T-helper 9 cell (primary cell): Measurements from ENCODE around the gene ZNF23.
"Not testable (repeated sequence)": the region's sequence is repeated elsewhere in the genome, so short reads cannot be mapped to it uniquely, and the experiment has no call there.

Source experiments
- DNase-seq: peaks from one replicate; pipeline ENCODE4 v3.0.0-alpha.2; 2020
- total RNA-seq, 2 donors: gene quantifications; one replicate each; lab custom pipeline; 2026; lab: John Stamatoyannopoulos, UW

The ZNF23 gene
- total RNA-seq, result 0.97 to 2.2 reads per million in 2 donors

- DNase-seq, result peak; percentile 65
Observed at GRCh38 chr16:71461686-71462648, at the start of gene ZNF23. ZNF23 (minus strand) TSS chr16:71462247; CDS start chr16:71456796, 5,451 bp downstream.

- DNase-seq, result no peak
Observed at GRCh38 chr16:71507061-71507460, 45.0 kb upstream of the ZNF23 start.

GRCh38 chr16:71504901-71505300 is 42.9 kb upstream of the ZNF23 start:
- no peak for DNase-seq

- not testable (repeated sequence) for DNase-seq
Observed at GRCh38 chr16:71504051-71504450, 42.0 kb upstream of the ZNF23 start.

GRCh38 chr16:71501547-71501946 is 39.5 kb upstream of the ZNF23 start:
- DNase-seq, result no peak

- DNase-seq, result no peak
Observed at GRCh38 chr16:71500964-71501363, 38.9 kb upstream of the ZNF23 start.

- DNase-seq, result peak; percentile 21
Observed at GRCh38 chr16:71499775-71500364, 37.8 kb upstream of the ZNF23 start.

- DNase-seq, result no peak
Observed at GRCh38 chr16:71498031-71498430, 36.0 kb upstream of the ZNF23 start.

- DNase-seq, result no peak
Observed at GRCh38 chr16:71493213-71493612, 31.2 kb upstream of the ZNF23 start.

- DNase-seq, result no peak
Observed at GRCh38 chr16:71492786-71493185, 30.7 kb upstream of the ZNF23 start.

- no peak for DNase-seq
Observed at GRCh38 chr16:71491054-71491453, 29.0 kb upstream of the ZNF23 start.

- no peak for DNase-seq
Observed at GRCh38 chr16:71490361-71490760, 28.3 kb upstream of the ZNF23 start.

GRCh38 chr16:71489122-71489521 is 27.1 kb upstream of the ZNF23 start, which contains the start of gene ZNF19:
ZNF19 (minus strand) TSS chr16:71489324; CDS start chr16:71482114, 7,210 bp downstream.
- DNase-seq, result no peak

- peak; percentile 65 for DNase-seq
Observed at GRCh38 chr16:71484006-71484893, 22.2 kb upstream of the ZNF23 start.

GRCh38 chr16:71482569-71482968 is 20.5 kb upstream of the ZNF23 start:
- no peak for DNase-seq

- DNase-seq, result no peak
Observed at GRCh38 chr16:71480956-71481355, 18.9 kb upstream of the ZNF23 start.

- no peak for DNase-seq
Observed at GRCh38 chr16:71479420-71479819, 17.4 kb upstream of the ZNF23 start.

GRCh38 chr16:71476457-71477124 is 14.5 kb upstream of the ZNF23 start:
- no peak for DNase-seq

- DNase-seq, result no peak
Observed at GRCh38 chr16:71474864-71475263, 12.8 kb upstream of the ZNF23 start.

GRCh38 chr16:71473891-71474290 is 11.8 kb upstream of the ZNF23 start:
- DNase-seq, result no peak

GRCh38 chr16:71472931-71473330 is 10.9 kb upstream of the ZNF23 start:
- no peak for DNase-seq

- DNase-seq, result no peak
Observed at GRCh38 chr16:71472051-71472450, 10.0 kb upstream of the ZNF23 start.
